Suprapubic skin (tissue), 3 donors: ENCODE measurements around the gene TMEM208.

Experiments
- CTCF ChIP-seq, 2 donors: fragments of 200-600 bp in 1 of 2; fragments of 450-650 bp in 1 of 2; sonication (generic) in 1 of 2; IDR thresholded peaks; one replicate each; pipeline ENCODE4 v1.5.1; 2016 to 2019; ENCODE audit warnings: antibody characterized with exemption in 2 of 2, mild to moderate bottlenecking in 1 of 2, moderate library complexity in 1 of 2
- POLR2A ChIP-seq, 2 donors: fragments of 450-650 bp; IDR thresholded peaks; one replicate each; pipeline ENCODE4 v1.6.1; 2017; ENCODE audit warnings: antibody characterized with exemption in 2 of 2, mild to moderate bottlenecking in 2 of 2, moderate library complexity in 2 of 2

GRCh38 chr16:67238278-67238575 is 11.3 kb downstream of the TMEM208 start:
- TF ChIP-seq POLR2A (IDR thresholded peaks at IDR 0.05) (no peak), CTCF (IDR thresholded peaks at IDR 0.05) (no peak)
